ENCODE results near the gene PRIMA1. TPM values are rescaled to one million over a fixed set of nuclear protein-coding genes. Genes with fewer than 3 reads are reported as not detected.

The PRIMA1 gene
- total RNA-seq, 1 donor from 2014 or later: 0.48 TPM

DNA sequence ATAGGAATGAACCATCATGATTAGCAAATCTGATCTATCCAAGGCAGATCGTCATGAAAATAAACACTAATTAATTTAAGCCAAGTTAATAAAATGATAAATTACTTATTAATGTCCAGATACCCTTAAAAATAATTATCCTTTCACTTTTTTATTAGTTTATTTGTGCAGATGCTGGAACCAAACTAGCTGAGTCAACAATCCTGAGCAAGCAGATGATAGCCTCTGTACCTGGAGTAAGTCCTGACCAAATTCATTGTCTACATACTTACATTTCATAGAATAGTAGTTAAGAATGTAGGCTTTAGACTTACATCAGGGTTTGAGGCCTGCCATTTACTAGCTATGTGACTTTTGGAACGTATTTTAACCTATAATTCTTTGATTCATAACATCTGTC, 105.8 kb downstream of the PRIMA1 start:
- DNase-seq (ENCODE audit: low spot score): peak; percentile 33

DNA sequence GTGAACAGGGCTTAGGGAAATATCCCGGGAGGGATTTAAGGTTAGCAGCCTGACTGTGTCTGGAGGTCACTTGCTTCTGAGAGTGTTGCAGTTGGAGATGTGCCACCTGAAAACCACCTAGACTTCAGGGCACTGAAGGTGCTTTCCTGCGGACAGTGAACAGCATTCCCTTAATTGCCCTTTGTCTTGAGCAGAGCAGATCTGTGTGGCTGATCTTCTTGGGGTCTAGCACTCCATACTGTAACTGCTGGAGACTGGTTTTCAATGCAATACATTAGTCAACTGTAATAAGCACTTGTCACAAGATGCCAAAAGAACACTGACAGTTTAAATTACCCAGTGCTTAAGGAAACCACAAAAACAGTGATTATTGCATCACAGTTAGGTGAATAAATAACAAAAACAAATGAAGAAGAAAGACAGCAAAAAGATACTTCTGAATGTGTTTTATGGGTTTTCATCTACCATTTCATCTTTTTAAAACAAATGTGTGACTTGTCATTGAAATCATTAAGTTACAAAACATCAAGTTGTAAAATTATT, 111.8 kb downstream of the PRIMA1 start:
- no peak for DNase-seq (ENCODE audit: low spot score)

DNA sequence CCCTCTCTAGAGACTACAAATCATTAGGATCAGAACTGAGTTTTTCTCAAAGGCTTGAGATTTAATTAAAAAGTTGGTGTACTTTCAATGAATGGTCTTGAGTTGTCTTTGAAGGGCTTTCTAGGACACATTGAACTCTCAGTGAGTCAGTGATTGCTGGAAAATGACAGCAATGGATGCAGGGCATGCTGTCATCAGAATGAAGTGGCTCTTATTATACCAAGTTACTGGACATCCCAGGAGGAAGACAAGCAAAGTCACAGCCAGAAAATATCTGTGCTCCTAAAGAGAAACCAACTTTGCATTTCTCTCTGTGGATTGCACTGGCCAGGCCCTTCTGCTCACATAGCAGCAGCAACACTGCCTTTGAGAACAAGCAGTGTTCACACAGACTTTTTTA, 112.6 kb downstream of the PRIMA1 start:
- DNase-seq (ENCODE audit: low spot score): no peak

DNA sequence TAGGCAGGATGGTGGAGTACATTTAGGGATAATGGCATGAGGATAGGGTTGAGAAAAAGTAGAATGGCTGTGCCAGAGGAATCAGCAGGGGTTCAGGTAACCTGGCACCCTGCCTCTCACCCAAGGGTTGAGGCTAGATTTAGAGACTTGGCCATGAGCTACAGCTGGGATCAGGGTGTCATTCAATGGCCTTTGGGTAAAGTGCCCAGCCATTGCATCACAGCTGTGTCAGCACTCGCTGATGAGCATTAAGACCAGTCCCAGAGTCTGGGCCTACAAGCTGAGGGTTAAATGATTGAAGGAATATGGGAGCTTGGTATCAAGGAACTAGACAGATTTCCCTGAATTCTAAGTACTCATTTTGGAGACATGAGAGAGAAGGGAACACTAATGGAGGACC, 113.9 kb downstream of the PRIMA1 start:
- no peak for DNase-seq (ENCODE audit: low spot score)

DNA sequence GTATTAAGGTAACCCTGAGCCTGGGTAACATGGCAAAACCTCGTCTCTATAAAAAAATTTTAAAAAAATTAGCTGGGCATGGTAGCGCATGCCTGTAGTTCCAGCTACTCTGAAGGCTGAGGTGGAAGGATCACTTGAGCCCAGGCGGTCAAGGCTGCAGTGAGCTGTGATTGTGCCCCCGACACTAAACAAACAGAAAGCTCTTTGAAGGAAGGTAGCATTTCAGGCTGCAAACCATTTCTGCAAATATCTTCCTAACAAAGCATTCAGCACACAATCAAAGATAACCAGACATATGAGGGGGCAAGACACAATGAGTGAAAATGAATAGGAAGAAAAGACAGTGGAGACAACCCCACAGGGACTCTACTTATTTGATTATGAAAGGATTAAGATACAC, 118.7 kb downstream of the PRIMA1 start:
- no peak for DNase-seq (ENCODE audit: low spot score)

Other genes with a start within 250 kb of the PRIMA1 start
- gene FAM181A, start 138.9 kb upstream of the PRIMA1 start, total RNA-seq (ENCODE audit: insufficient read depth, low replicate concordance): not detected
- 35.4 TPM for gene ASB2, start 188.1 kb upstream of the PRIMA1 start, total RNA-seq (ENCODE audit: insufficient read depth, low replicate concordance)
- not detected for gene CCDC197, start 208.8 kb upstream of the PRIMA1 start, total RNA-seq (ENCODE audit: insufficient read depth, low replicate concordance)
- gene OTUB2, start 237.9 kb upstream of the PRIMA1 start, total RNA-seq (ENCODE audit: insufficient read depth, low replicate concordance): 1.9 TPM